ENCODE measurements around the gene FOXP1.

Gene FOXP1

DNA sequence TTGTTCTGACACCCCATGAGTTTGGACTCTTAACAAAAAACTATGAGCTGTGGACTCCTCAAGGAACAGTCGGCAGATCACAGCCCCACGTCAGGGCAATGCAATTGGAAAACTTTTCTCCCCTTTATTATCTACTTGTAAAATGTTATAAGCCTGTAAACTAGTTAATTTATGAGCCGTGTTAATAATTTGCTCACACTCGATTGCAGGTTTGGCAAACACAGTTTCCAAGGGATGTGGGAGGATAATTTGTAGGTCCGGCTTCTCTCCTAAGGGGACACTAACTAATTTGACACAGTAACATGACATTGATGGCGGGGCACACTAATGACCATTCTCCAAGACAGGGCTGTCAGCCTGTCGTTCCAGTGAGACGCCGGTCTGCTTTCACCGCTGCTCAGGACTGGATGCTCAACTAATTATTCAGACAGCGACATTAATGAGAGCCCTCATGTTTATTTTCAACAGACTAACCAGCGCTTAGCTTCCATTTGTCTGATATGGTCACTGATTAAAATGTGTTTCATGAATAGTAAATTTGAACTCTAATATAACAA is 222.1 kb downstream of the FOXP1 start:
- H3K36me3 ChIP-seq: peaks cover 5% of the 10 kb centered on the region
- TF ChIP-seq, protein P1, sequence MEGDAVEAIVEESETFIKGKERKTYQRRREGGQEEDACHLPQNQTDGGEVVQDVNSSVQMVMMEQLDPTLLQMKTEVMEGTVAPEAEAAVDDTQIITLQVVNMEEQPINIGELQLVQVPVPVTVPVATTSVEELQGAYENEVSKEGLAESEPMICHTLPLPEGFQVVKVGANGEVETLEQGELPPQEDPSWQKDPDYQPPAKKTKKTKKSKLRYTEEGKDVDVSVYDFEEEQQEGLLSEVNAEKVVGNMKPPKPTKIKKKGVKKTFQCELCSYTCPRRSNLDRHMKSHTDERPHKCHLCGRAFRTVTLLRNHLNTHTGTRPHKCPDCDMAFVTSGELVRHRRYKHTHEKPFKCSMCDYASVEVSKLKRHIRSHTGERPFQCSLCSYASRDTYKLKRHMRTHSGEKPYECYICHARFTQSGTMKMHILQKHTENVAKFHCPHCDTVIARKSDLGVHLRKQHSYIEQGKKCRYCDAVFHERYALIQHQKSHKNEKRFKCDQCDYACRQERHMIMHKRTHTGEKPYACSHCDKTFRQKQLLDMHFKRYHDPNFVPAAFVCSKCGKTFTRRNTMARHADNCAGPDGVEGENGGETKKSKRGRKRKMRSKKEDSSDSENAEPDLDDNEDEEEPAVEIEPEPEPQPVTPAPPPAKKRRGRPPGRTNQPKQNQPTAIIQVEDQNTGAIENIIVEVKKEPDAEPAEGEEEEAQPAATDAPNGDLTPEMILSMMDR (IDR thresholded peaks at IDR 0.05): no peak
- H3K27ac ChIP-seq: no peak overlapping the region
- no peaks in the 10 kb centered on the region for H3K4me1 ChIP-seq (ENCODE audit: control insufficient read depth in 1 of 2, insufficient read depth in 1 of 2, low read depth in 1 of 2, low read length in 1 of 2)
- H3K9me3 ChIP-seq: no peaks in the 10 kb centered on the region
- no peaks in the 10 kb centered on the region for H3K27me3 ChIP-seq
- no peak overlapping the region for H3K4me3 ChIP-seq (ENCODE audit: low read depth in 1 of 2, low read length in 1 of 2)

DNA sequence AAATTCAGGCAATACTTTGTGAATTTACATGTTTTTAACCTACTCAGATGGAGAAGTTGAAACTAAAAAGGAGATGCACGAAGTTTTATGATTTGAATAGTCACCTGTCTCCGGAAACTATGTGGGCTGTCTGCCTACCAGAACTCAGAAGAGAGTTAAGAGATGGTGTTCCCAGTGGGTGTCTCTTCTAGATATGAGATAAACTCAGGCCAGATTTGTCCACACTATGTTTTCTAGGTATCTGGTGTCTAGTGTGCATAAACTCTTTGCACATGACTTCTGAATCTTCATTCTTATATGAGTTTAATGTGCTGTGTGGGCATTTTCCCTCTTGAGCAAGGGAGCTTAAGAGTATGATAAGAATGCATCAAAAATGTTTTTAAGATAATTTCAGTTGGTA is 222.8 kb downstream of the FOXP1 start:
- H3K4me1 ChIP-seq (ENCODE audit: control insufficient read depth in 1 of 2, insufficient read depth in 1 of 2, low read depth in 1 of 2, low read length in 1 of 2): no peaks in the 10 kb centered on the region
- TF ChIP-seq, protein P1 (IDR thresholded peaks at IDR 0.05): no peak
- H3K4me3 ChIP-seq (ENCODE audit: low read depth in 1 of 2, low read length in 1 of 2): no peak overlapping the region
- no peak overlapping the region for H3K27ac ChIP-seq
- H3K36me3 ChIP-seq: peaks cover 7% of the 10 kb centered on the region
- no peaks in the 10 kb centered on the region for H3K9me3 ChIP-seq
- H3K27me3 ChIP-seq: no peaks in the 10 kb centered on the region

DNA sequence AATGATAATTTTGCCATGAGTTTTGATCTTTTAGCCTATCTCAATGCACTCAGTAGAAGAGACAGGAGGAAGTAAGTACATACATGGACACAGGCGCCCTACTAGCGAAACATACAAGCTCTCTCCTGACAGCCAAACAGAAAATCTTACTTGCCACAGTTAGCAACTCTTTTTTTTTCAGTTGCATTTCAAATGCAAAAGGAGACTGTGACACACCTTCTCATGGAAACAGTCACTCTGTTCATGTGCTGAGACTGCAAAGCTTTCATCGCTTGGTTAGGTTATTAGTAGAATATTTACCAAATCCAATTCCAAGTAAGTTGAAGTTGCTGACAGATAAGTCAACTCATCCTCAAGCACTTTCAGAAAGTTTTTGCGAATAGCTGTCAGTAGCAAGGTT is 223.3 kb downstream of the FOXP1 start:
- Histone ChIP-seq H3K4me1 (ENCODE audit: control insufficient read depth in 1 of 2, insufficient read depth in 1 of 2, low read depth in 1 of 2, low read length in 1 of 2) (no peaks in the 10 kb centered on the region), H3K9me3 (no peaks in the 10 kb centered on the region), H3K36me3 (peaks cover 12% of the 10 kb centered on the region), H3K27me3 (no peaks in the 10 kb centered on the region), H3K4me3 (ENCODE audit: low read depth in 1 of 2, low read length in 1 of 2) (no peak overlapping the region), H3K27ac (no peak overlapping the region)
- TF ChIP-seq, protein P1 (IDR thresholded peaks at IDR 0.05): no peak

DNA sequence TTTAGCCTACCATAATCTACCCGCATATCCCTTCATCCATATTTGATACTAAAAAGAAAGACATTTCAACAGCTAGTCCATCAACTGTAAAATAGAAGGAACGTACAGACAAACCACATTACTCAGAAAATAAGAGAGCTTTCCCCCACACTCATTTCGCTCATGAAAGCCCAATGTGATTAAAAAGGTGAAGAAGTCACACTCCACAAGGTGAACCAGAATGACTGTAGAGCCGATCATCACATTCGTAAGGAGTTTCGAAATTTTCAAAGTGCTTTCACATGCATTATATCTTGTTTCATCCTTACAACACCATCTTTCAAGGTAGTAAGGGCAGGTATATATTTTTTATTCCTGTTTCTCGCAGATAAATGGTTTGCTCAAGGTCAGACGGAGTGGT is 225.3 kb downstream of the FOXP1 start:
- TF ChIP-seq, protein P1 (IDR thresholded peaks at IDR 0.05): no peak
- Histone ChIP-seq H3K4me3 (ENCODE audit: low read depth in 1 of 2, low read length in 1 of 2) (no peak overlapping the region), H3K4me1 (ENCODE audit: control insufficient read depth in 1 of 2, insufficient read depth in 1 of 2, low read depth in 1 of 2, low read length in 1 of 2) (no peaks in the 10 kb centered on the region), H3K27ac (no peak overlapping the region), H3K27me3 (no peaks in the 10 kb centered on the region), H3K36me3 (peaks cover 12% of the 10 kb centered on the region), H3K9me3 (no peaks in the 10 kb centered on the region)

DNA sequence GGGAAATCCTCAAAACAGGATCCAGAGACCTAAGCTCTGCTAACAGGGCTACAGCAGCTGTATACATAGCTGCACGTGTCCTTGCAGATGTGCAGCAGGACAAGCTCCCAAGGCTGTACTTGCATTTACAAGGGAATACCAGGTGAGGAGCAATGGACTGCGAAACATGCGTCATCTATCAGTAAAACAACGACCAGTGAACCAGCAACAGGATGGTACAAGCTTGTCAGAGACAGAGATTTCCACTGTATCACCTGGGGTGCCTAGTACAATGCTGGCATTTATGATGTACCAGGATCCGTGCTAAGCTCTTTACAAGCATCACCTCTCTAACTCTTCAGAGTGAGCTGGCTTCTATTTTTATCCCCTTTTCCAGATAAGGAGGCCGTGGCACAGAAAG is 227.3 kb downstream of the FOXP1 start:
- H3K36me3 ChIP-seq: peaks cover 12% of the 10 kb centered on the region
- no peak overlapping the region for H3K4me3 ChIP-seq (ENCODE audit: low read depth in 1 of 2, low read length in 1 of 2)
- TF ChIP-seq, protein P1 (IDR thresholded peaks at IDR 0.05): no peak
- H3K4me1 ChIP-seq (ENCODE audit: control insufficient read depth in 1 of 2, insufficient read depth in 1 of 2, low read depth in 1 of 2, low read length in 1 of 2): no peaks in the 10 kb centered on the region
- no peaks in the 10 kb centered on the region for H3K27me3 ChIP-seq
- H3K9me3 ChIP-seq: no peaks in the 10 kb centered on the region
- H3K27ac ChIP-seq: no peak overlapping the region

DNA sequence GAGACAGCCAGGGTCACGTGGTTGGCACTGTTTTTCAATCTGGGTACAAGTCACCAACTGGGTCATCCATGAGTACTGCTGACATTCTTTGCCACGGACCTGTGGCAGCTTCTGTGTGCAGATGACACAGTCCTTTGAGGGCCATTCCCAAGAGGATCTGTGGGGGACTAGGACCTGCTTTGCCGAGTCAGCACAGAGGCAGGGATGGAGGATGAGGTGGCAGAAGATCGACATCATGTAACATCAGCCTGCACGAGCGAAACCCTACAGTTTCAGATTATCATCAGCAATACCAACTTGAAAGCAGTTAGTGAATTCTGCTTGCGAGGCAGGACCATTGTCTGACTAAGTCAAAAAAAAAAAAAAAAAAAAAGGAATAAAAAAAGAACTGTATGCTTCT is 227.7 kb downstream of the FOXP1 start:
- Histone ChIP-seq H3K9me3 (no peaks in the 10 kb centered on the region), H3K4me1 (ENCODE audit: control insufficient read depth in 1 of 2, insufficient read depth in 1 of 2, low read depth in 1 of 2, low read length in 1 of 2) (no peaks in the 10 kb centered on the region), H3K27me3 (no peaks in the 10 kb centered on the region), H3K27ac (no peak overlapping the region), H3K36me3 (peaks cover 12% of the 10 kb centered on the region), H3K4me3 (ENCODE audit: low read depth in 1 of 2, low read length in 1 of 2) (no peak overlapping the region)
- TF ChIP-seq, protein P1 (IDR thresholded peaks at IDR 0.05): no peak
